ENCODE data around the gene ANGEL1. TPM values are rescaled to one million over a fixed set of nuclear protein-coding genes. Genes with fewer than 3 reads are reported as not detected.

Gene ANGEL1
- total and polyA plus RNA-seq, 2 of the 13 experiments (the other 11 are each of a cell fraction or from before 2014, with no cell fraction given), result 14.3 to 20.1 TPM

GRCh38 chr14:76762411-76763095 is 50.1 kb downstream of the ANGEL1 start:
- BruUV-seq (replicated peaks), result no TSS peak
- H3K4me1 ChIP-seq (ENCODE audit: insufficient read depth, low read length), result 0 out of 2 replicates have a peak, but pooled peaks cover 7% of the 10 kb centered on the region
- H2AFZ ChIP-seq (ENCODE audit: low read length), result no peak overlapping the region
- H3K4me3 ChIP-seq (replicated peaks in 1 of 3; ENCODE audit: insufficient read depth in 1 of 3, low read depth in 2 of 3, low read length in 3 of 3), result peak overlapping the region in 1 of 3 experiments; percentile 77; a peak in 2 of 6 replicates
- 47% methylated on average over 27 of the region's 28 CpGs for WGBS (ENCODE audit: low lambda C conversion rate)
- ChIA-PET CTCF (ENCODE audit: low intra/inter-chr PET ratio, low total read pairs) (no interaction called here), POLR2A (no interaction called here)
- TF ChIP-seq, protein P1, sequence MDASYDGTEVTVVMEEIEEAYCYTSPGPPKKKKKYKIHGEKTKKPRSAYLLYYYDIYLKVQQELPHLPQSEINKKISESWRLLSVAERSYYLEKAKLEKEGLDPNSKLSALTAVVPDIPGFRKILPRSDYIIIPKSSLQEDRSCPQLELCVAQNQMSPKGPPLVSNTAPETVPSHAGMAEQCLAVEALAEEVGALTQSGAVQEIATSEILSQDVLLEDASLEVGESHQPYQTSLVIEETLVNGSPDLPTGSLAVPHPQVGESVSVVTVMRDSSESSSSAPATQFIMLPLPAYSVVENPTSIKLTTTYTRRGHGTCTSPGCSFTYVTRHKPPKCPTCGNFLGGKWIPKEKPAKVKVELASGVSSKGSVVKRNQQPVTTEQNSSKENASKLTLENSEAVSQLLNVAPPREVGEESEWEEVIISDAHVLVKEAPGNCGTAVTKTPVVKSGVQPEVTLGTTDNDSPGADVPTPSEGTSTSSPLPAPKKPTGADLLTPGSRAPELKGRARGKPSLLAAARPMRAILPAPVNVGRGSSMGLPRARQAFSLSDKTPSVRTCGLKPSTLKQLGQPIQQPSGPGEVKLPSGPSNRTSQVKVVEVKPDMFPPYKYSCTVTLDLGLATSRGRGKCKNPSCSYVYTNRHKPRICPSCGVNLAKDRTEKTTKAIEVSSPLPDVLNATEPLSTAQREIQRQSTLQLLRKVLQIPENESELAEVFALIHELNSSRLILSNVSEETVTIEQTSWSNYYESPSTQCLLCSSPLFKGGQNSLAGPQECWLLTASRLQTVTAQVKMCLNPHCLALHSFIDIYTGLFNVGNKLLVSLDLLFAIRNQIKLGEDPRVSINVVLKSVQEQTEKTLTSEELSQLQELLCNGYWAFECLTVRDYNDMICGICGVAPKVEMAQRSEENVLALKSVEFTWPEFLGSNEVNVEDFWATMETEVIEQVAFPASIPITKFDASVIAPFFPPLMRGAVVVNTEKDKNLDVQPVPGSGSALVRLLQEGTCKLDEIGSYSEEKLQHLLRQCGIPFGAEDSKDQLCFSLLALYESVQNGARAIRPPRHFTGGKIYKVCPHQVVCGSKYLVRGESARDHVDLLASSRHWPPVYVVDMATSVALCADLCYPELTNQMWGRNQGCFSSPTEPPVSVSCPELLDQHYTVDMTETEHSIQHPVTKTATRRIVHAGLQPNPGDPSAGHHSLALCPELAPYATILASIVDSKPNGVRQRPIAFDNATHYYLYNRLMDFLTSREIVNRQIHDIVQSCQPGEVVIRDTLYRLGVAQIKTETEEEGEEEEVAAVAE (CRISPR knock-in tag; IDR thresholded peaks at IDR 0.05; ENCODE audit: borderline replicate concordance), result no peak
- TF ChIP-seq ZFP91 (CRISPR knock-in tag; IDR thresholded peaks at IDR 0.05; ENCODE audit: borderline replicate concordance) (0 out of 2 replicates have a peak, but pooled peaks have one; percentile 17), MNT (IDR thresholded peaks at IDR 0.05) (peak; percentile 36; the same call in 1 of the 2 replicates), ZNF34 (CRISPR knock-in tag; IDR thresholded peaks at IDR 0.05; ENCODE audit: borderline replicate concordance) (no peak)
- intact Hi-C loops (cut with micrococcal nuclease; ENCODE audit: unreplicated experiment), result no loop called here
- no peak overlapping the region for H3K27ac ChIP-seq (ENCODE audit: extremely low read length, insufficient read depth, low read length)
- H3K9me3 ChIP-seq (ENCODE audit: low read length), result no peaks in the 10 kb centered on the region
- H3K9ac ChIP-seq (ENCODE audit: insufficient read depth, low read depth, low read length), result no peak overlapping the region
- DNase-seq (ENCODE audit: low spot score) (no peak), ATAC-seq (no peak), FAIRE-seq (no peak)
- in situ Hi-C loops (cut with HindIII; ENCODE audit: extremely low pct_ligation_motif_present, low pct_unique_long_range_greater_than_20kb), result no loop called here
- peaks cover 2 to 40% of the 10 kb centered on the region in 2 experiments; a peak in 4 of 5 replicates for H3K27me3 ChIP-seq (ENCODE audit: control insufficient read depth in 1 of 2, insufficient read depth in 2 of 2, low read length in 2 of 2)
- H4K20me1 ChIP-seq (ENCODE audit: insufficient read depth, low read length), result no peaks in the 10 kb centered on the region
- no peaks in the 10 kb centered on the region for H3K79me2 ChIP-seq (ENCODE audit: insufficient read depth, low read length)
- H3K4me2 ChIP-seq (ENCODE audit: low read depth, low read length), result peak overlapping the region; percentile 86
- no peaks in the 10 kb centered on the region for H3K36me3 ChIP-seq (replicated peaks in 1 of 2; ENCODE audit: control insufficient read depth in 1 of 2, insufficient read depth in 2 of 2, low read length in 2 of 2)

All from HepG2 (cell line).